Osteoblast (primary cell): Measurements from ENCODE around the gene NATD1. TPM values are rescaled to one million over a fixed set of nuclear protein-coding genes. Genes with fewer than 3 reads are reported as not detected.

Experiments used
- DNase-seq: peaks from one replicate; pipeline ENCODE4 v3.0.0; 2011; ENCODE audit warnings: low spot score, mixed read lengths; ENCODE audit not compliant: insufficient read length; ENCODE audit errors: missing footprints
- H2AFZ ChIP-seq: 2 replicates; pipeline ENCODE4 v1.6.0; 2011; ENCODE audit warnings: mild to moderate bottlenecking, low read length
- H3K27ac ChIP-seq: 2 replicates; pipeline ENCODE4 v1.5.1; 2011; ENCODE audit warnings: mild to moderate bottlenecking, low read depth, low read length, moderate library complexity
- H3K27me3 ChIP-seq: 2 replicates; pipeline ENCODE4 v1.6.0; 2012; ENCODE audit warnings: mild to moderate bottlenecking, control low read depth, inconsistent platforms, low read length, moderate library complexity; ENCODE audit not compliant: insufficient read depth
- H3K36me3 ChIP-seq: 2 replicates; pipeline ENCODE4 v1.5.1; 2011; ENCODE audit warnings: mild to moderate bottlenecking, low read length, control low read depth, moderate library complexity; ENCODE audit not compliant: insufficient read depth
- H3K4me1 ChIP-seq: 2 replicates; pipeline ENCODE4 v1.5.1; 2011; ENCODE audit warnings: mild to moderate bottlenecking, low read length, control low read depth, moderate library complexity; ENCODE audit not compliant: insufficient read depth
- H3K4me2 ChIP-seq: 2 replicates; pipeline ENCODE4 v1.6.0; 2011; ENCODE audit warnings: mild to moderate bottlenecking, low read length; ENCODE audit not compliant: insufficient read depth
- H3K4me3 ChIP-seq: fragments of 200-600 bp; sonication (generic); 3 replicates; pipeline ENCODE4 v1.5.1; 2012; ENCODE audit warnings: mild to moderate bottlenecking, low read length, inconsistent platforms; ENCODE audit not compliant: insufficient read depth
- H3K79me2 ChIP-seq: 2 replicates; pipeline ENCODE4 v1.6.0; 2012; ENCODE audit warnings: mild to moderate bottlenecking, low read length, control low read depth, inconsistent platforms; ENCODE audit not compliant: insufficient read depth
- H3K9me3 ChIP-seq: 2 replicates; pipeline ENCODE4 v1.5.1; 2011; ENCODE audit warnings: low read depth, low read length, control low read depth
- H4K20me1 ChIP-seq: 2 replicates; pipeline ENCODE4 v1.6.0; 2012; ENCODE audit warnings: mild to moderate bottlenecking, low read length, control low read depth; ENCODE audit not compliant: insufficient read depth
- CTCF ChIP-seq: IDR thresholded peaks from 2 replicates; pipeline ENCODE4 v1.5.1; 2011; ENCODE audit warnings: mild to moderate bottlenecking, low read depth, low read length, moderate library complexity; ENCODE audit errors: extremely low read depth
- total RNA-seq: library from RNA; depleted of rRNA; stranded (reverse); fragments of >200 nt; gene quantifications from 2 replicates; pipeline ENCODE4 v1.2.3, GENCODE V29; 2012

NATD1 gene
- total RNA-seq, 1 donor = 15.2 TPM

- no peak overlapping the region for H3K27ac ChIP-seq
- peaks cover 3% of the 10 kb centered on the region for H3K9me3 ChIP-seq
- H4K20me1 ChIP-seq = peaks cover 8% of the 10 kb centered on the region
- H3K79me2 ChIP-seq = no peaks in the 10 kb centered on the region
- no peak for DNase-seq
- H2AFZ ChIP-seq = no peak overlapping the region
- no peaks in the 10 kb centered on the region for H3K36me3 ChIP-seq
- TF ChIP-seq CTCF = no peak
- H3K27me3 ChIP-seq = no peaks in the 10 kb centered on the region
- H3K4me3 ChIP-seq = no peak overlapping the region
- no peaks in the 10 kb centered on the region for H3K4me1 ChIP-seq
- H3K4me2 ChIP-seq = no peak overlapping the region
Measured at GRCh38 chr17:21235921-21236320, 17.3 kb downstream of the NATD1 start.

DNA sequence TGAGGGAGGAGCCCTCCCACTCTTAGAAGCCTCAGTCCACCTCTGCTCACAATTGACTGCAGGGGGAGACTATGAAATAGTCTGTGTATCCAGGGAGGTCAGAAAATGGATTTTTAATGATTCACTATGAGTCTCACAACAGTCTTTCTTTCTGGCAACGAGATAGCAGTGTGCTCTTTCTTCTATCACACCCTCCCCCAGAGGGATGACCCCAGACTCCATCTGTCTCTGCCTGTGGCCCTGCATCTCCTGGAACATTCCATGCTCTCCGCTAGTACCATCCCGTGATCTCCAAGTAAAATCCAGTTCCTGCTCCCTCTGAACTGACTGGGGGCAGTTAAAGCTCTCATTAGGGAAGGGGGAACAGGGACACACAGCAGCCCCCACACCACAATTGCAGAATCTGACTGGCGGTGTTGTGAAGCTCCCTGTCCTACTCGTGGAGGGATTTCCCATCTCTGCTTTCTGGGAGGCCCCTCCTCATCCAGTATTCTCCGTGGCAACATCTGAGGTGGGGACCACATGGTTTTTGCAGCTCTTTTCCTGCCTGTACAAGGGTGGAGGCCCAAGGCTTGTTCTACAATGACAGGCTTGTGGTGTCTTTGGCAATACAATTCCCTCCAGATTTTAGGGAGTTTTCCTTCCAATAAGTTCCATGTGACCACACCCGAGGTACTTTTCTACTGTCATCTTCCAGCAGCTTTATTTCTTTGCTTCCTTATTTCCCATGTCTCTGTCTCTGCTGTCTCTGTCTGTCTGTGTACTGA lies 19.4 kb downstream of the NATD1 start:
- no peak overlapping the region for H3K4me3 ChIP-seq
- H3K36me3 ChIP-seq = no peaks in the 10 kb centered on the region
- peaks cover 8% of the 10 kb centered on the region for H4K20me1 ChIP-seq
- no peak overlapping the region for H3K4me2 ChIP-seq
- no peak for TF ChIP-seq CTCF
- H3K4me1 ChIP-seq = no peaks in the 10 kb centered on the region
- no peak overlapping the region for H3K27ac ChIP-seq
- DNase-seq = no peak
- no peaks in the 10 kb centered on the region for H3K27me3 ChIP-seq
- no peaks in the 10 kb centered on the region for H3K79me2 ChIP-seq
- peaks cover 3% of the 10 kb centered on the region for H3K9me3 ChIP-seq
- H2AFZ ChIP-seq = no peak overlapping the region

GRCh38 chr17:21232033-21232749 lies 21.0 kb downstream of the NATD1 start:
- no peaks in the 10 kb centered on the region for H3K4me1 ChIP-seq
- peaks cover 3% of the 10 kb centered on the region for H4K20me1 ChIP-seq
- no peaks in the 10 kb centered on the region for H3K79me2 ChIP-seq
- H3K27me3 ChIP-seq = no peaks in the 10 kb centered on the region
- no peaks in the 10 kb centered on the region for H3K36me3 ChIP-seq
- no peak overlapping the region for H3K4me2 ChIP-seq
- no peak overlapping the region for H2AFZ ChIP-seq
- H3K27ac ChIP-seq = no peak overlapping the region
- no peak for TF ChIP-seq CTCF
- no peak overlapping the region for H3K4me3 ChIP-seq
- H3K9me3 ChIP-seq = peaks cover 3% of the 10 kb centered on the region
- no peak for DNase-seq

- Histone ChIP-seq H2AFZ (no peak overlapping the region), H3K27me3 (no peaks in the 10 kb centered on the region)
Measured at GRCh38 chr17:21231533-21231932, 21.7 kb downstream of the NATD1 start.

More at GRCh38 chr17:21231533-21231932, 21.7 kb downstream of the NATD1 start:
- DNase-seq = no peak
- Histone ChIP-seq H3K4me1 (no peaks in the 10 kb centered on the region), H3K79me2 (no peaks in the 10 kb centered on the region), H4K20me1 (no peaks in the 10 kb centered on the region), H3K4me2 (no peak overlapping the region), H3K36me3 (no peaks in the 10 kb centered on the region), H3K27ac (no peak overlapping the region), H3K9me3 (peaks cover 3% of the 10 kb centered on the region), H3K4me3 (no peak overlapping the region)
- TF ChIP-seq CTCF = no peak
